ENCODE measurements around the gene NPR3.

DNA sequence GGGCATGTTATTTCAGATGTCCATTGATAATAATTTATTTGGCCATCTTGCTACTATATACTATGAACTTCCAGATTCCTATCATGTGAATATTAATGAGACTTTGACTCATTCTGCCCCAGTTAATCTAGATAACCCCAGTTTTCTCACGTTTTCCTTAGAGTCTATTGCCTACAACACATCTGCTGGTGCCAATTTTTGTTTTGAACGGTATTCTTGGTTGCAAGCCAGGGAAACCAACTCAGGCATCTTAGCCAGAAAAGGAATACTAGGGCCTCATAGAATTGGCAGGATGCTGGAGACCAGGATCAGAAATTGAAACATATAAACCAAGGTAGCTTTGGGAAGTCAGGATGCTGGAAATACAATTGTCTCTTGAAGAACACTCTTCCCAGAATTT is 28.0 kb upstream of the NPR3 start:
- TF ChIP-seq SP1 (IDR thresholded peaks at IDR 0.05) (no peak), HNF4G (IDR thresholded peaks at IDR 0.05) (no peak), HNF4A (conservative IDR thresholded peaks at IDR 0.05) (no peak), TAF1 (conservative IDR thresholded peaks at IDR 0.05) (no peak)
- TF ChIP-seq, protein P1, sequence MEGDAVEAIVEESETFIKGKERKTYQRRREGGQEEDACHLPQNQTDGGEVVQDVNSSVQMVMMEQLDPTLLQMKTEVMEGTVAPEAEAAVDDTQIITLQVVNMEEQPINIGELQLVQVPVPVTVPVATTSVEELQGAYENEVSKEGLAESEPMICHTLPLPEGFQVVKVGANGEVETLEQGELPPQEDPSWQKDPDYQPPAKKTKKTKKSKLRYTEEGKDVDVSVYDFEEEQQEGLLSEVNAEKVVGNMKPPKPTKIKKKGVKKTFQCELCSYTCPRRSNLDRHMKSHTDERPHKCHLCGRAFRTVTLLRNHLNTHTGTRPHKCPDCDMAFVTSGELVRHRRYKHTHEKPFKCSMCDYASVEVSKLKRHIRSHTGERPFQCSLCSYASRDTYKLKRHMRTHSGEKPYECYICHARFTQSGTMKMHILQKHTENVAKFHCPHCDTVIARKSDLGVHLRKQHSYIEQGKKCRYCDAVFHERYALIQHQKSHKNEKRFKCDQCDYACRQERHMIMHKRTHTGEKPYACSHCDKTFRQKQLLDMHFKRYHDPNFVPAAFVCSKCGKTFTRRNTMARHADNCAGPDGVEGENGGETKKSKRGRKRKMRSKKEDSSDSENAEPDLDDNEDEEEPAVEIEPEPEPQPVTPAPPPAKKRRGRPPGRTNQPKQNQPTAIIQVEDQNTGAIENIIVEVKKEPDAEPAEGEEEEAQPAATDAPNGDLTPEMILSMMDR (IDR thresholded peaks at IDR 0.05; ENCODE audit: low read depth, low read length, missing input control) = no peak
- TF ChIP-seq, protein P2, sequence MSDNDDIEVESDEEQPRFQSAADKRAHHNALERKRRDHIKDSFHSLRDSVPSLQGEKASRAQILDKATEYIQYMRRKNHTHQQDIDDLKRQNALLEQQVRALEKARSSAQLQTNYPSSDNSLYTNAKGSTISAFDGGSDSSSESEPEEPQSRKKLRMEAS (IDR thresholded peaks at IDR 0.05) = no peak
- TF ChIP-seq, protein P3, sequence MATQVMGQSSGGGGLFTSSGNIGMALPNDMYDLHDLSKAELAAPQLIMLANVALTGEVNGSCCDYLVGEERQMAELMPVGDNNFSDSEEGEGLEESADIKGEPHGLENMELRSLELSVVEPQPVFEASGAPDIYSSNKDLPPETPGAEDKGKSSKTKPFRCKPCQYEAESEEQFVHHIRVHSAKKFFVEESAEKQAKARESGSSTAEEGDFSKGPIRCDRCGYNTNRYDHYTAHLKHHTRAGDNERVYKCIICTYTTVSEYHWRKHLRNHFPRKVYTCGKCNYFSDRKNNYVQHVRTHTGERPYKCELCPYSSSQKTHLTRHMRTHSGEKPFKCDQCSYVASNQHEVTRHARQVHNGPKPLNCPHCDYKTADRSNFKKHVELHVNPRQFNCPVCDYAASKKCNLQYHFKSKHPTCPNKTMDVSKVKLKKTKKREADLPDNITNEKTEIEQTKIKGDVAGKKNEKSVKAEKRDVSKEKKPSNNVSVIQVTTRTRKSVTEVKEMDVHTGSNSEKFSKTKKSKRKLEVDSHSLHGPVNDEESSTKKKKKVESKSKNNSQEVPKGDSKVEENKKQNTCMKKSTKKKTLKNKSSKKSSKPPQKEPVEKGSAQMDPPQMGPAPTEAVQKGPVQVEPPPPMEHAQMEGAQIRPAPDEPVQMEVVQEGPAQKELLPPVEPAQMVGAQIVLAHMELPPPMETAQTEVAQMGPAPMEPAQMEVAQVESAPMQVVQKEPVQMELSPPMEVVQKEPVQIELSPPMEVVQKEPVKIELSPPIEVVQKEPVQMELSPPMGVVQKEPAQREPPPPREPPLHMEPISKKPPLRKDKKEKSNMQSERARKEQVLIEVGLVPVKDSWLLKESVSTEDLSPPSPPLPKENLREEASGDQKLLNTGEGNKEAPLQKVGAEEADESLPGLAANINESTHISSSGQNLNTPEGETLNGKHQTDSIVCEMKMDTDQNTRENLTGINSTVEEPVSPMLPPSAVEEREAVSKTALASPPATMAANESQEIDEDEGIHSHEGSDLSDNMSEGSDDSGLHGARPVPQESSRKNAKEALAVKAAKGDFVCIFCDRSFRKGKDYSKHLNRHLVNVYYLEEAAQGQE (IDR thresholded peaks at IDR 0.05) = no peak

Data from liver (tissue), 3 donors.